Upper lobe of right lung (tissue), 1 donor: ENCODE measurements around the gene KCNN3. TPM values are rescaled to one million over a fixed set of nuclear protein-coding genes. Genes with fewer than 3 reads are reported as not detected.

Experiments used
- ATAC-seq: fragments of 200-7000 bp; cut with Tn5 transposase; one replicate; pipeline ENCODE4 v1.9.1; 2020; ENCODE audit warnings: mild to moderate bottlenecking, moderate library complexity
- DNase-seq: peaks from one replicate; pipeline ENCODE4 v3.0.0-alpha.2; 2020
- H3K27ac ChIP-seq: fragments of 200-600 bp; one replicate; pipeline ENCODE4 v1.8.0; 2022
- H3K27me3 ChIP-seq: fragments of 200-600 bp; one replicate; pipeline ENCODE4 v1.8.0; 2022; ENCODE audit warnings: mild to moderate bottlenecking
- H3K36me3 ChIP-seq: fragments of 200-600 bp; one replicate; pipeline ENCODE4 v1.8.0; 2022
- H3K4me1 ChIP-seq: fragments of 200-600 bp; one replicate; pipeline ENCODE4 v1.8.0; 2022
- H3K4me3 ChIP-seq: fragments of 200-600 bp; one replicate; pipeline ENCODE4 v1.8.0; 2022; ENCODE audit warnings: mild to moderate bottlenecking
- H3K9me3 ChIP-seq: fragments of 200-600 bp; one replicate; pipeline ENCODE4 v1.8.0; 2022
- intact Hi-C: fragments of 100-400 bp; cut with DNase I; formaldehyde crosslinking; loops from one replicate; pipeline ENCODE4 v1.11.0; 2022
- total RNA-seq: library from RNA; stranded (reverse); fragmentation: NEBNext Ultra II Directional; extraction: Animal tissue kit (Norgen Biotek cat#: 25700); gene quantifications from one replicate; pipeline ENCODE4 v1.2.1, GENCODE V29; 2021
- TF ChIP-seq, protein P1 (sequence below): fragments of 200-600 bp; IDR thresholded peaks from one replicate; pipeline ENCODE4 v1.8.0; 2022; ENCODE audit warnings: antibody characterized with exemption
- donor health status: DM: no; HTN: yes; CAD: no; lungs with severe emphysema.

Gene KCNN3
- total RNA-seq, 1 donor from 2014 or later = 7.6 TPM

GRCh38 chr1:154857022-154857421, 13.1 kb downstream of the KCNN3 start:
- ATAC-seq (no peak), DNase-seq (no peak)
- TF ChIP-seq, protein P1, sequence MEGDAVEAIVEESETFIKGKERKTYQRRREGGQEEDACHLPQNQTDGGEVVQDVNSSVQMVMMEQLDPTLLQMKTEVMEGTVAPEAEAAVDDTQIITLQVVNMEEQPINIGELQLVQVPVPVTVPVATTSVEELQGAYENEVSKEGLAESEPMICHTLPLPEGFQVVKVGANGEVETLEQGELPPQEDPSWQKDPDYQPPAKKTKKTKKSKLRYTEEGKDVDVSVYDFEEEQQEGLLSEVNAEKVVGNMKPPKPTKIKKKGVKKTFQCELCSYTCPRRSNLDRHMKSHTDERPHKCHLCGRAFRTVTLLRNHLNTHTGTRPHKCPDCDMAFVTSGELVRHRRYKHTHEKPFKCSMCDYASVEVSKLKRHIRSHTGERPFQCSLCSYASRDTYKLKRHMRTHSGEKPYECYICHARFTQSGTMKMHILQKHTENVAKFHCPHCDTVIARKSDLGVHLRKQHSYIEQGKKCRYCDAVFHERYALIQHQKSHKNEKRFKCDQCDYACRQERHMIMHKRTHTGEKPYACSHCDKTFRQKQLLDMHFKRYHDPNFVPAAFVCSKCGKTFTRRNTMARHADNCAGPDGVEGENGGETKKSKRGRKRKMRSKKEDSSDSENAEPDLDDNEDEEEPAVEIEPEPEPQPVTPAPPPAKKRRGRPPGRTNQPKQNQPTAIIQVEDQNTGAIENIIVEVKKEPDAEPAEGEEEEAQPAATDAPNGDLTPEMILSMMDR = no peak
- Histone ChIP-seq H3K9me3 (no peaks in the 10 kb centered on the region), H3K27me3 (no peaks in the 10 kb centered on the region), H3K4me3 (no peak overlapping the region), H3K4me1 (peaks cover 6% of the 10 kb centered on the region), H3K36me3 (no peaks in the 10 kb centered on the region), H3K27ac (no peak overlapping the region)
- intact Hi-C loops = no loop called here

DNA sequence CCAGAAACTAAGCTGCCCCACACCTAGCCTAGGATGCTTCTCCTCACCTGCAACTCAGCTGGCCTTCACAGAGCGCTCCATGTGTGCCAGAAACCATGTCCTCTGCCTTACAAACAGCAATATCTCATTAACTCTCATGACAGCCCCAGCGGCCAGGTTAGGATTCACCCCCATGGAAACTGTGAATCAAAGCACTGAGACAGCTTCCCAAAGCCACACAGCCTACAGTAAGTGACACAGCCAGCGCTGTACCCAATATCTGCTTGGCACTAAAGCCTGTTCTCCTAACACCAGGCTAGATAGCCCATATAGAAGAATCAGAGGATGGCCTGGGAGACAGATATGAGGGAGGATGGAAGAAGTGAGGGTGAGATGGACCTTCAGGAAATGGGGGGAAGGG, 13.5 kb downstream of the KCNN3 start:
- Histone ChIP-seq H3K36me3 (no peaks in the 10 kb centered on the region), H3K4me1 (peaks cover 6% of the 10 kb centered on the region), H3K9me3 (no peaks in the 10 kb centered on the region), H3K4me3 (no peak overlapping the region), H3K27ac (no peak overlapping the region), H3K27me3 (no peaks in the 10 kb centered on the region)
- DNase-seq (no peak), ATAC-seq (no peak)
- TF ChIP-seq, protein P1 = no peak
- intact Hi-C loops = no loop called here

- ATAC-seq = no peak
- H3K4me1 ChIP-seq = peaks cover 6% of the 10 kb centered on the region
- no peaks in the 10 kb centered on the region for H3K9me3 ChIP-seq
- H3K27ac ChIP-seq = no peak overlapping the region
- no peak for DNase-seq
- no peak overlapping the region for H3K4me3 ChIP-seq
- intact Hi-C loops = no loop called here
- no peaks in the 10 kb centered on the region for H3K36me3 ChIP-seq
- H3K27me3 ChIP-seq = no peaks in the 10 kb centered on the region
- TF ChIP-seq, protein P1 = no peak
These were observed 14.0 kb downstream of the KCNN3 start for GRCh38 chr1:154856049-154856448.

DNA sequence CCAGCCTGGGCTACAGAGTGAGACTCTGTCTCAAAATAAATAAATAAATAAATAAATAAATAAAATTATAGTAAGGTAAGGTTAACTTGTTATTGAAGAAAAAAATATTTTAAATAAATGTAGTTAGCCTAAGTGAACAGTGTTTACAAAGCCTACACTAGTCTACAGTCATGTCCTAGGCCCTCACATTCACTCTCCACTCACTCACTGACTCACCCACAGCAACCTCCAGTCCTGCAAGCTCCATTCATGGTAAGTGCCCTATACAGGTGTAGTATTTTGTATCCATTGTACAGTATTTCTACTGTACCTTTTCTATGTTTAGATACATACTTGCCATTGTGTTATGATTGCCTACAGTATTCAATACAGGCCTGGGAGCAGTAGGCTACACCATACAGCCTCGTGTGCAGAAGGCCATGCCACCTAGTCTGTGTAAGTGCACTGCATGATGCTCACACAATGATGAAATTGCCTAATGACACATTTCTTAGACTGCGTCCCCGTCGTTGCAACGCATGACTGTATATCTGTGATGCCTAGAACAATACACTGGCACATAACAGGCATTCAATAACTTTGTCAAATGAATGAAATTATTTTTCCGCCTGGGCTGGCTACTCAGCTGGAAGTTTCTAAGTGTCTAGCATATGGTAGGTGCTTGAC, 14.8 kb downstream of the KCNN3 start:
- TF ChIP-seq, protein P1 = no peak
- Histone ChIP-seq H3K9me3 (no peaks in the 10 kb centered on the region), H3K4me3 (no peak overlapping the region), H3K36me3 (no peaks in the 10 kb centered on the region), H3K27me3 (no peaks in the 10 kb centered on the region), H3K4me1 (peaks cover 5% of the 10 kb centered on the region), H3K27ac (no peak overlapping the region)
- DNase-seq (no peak), ATAC-seq (no peak)
- intact Hi-C loops = no loop called here

DNA sequence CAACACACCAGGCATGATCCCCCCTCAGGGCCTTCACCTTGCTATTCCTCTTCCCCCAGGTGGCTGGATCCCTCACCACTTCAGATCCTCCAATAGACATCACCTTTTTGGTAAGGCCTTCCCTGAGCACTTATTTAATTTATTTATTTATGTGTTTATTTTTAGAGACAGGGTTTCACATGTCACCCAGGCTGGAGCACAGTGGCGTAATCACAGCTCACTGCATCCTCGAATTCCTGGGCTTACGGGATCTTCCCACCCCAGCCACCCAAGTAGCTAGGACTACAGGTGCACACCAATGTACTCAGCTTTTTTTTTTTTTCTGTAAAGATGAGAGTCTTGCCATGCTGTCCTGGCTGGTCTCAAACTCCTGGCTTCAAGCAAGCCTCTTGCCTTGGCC, 17.2 kb downstream of the KCNN3 start:
- Histone ChIP-seq H3K27ac (no peak overlapping the region), H3K4me3 (no peak overlapping the region), H3K27me3 (no peaks in the 10 kb centered on the region), H3K4me1 (peaks cover 1% of the 10 kb centered on the region), H3K9me3 (no peaks in the 10 kb centered on the region), H3K36me3 (no peaks in the 10 kb centered on the region)
- ATAC-seq (no peak), DNase-seq (no peak)
- TF ChIP-seq, protein P1 = no peak
- intact Hi-C loops = no loop called here
